Muscle layer of duodenum (tissue), 2 donors: ENCODE results near the gene PLD1.

Experiments used
- H3K27ac ChIP-seq: one replicate; pipeline ENCODE4 v1.7.0; 2013; ENCODE audit warnings: mild to moderate bottlenecking, low read length
- H3K27me3 ChIP-seq: one replicate; pipeline ENCODE4 v1.7.0; 2013; ENCODE audit warnings: low read depth, mild to moderate bottlenecking, control low read depth, low read length
- H3K36me3 ChIP-seq, 2 donors: one replicate each; pipeline ENCODE4 v1.7.0; 2013; ENCODE audit warnings: low read length in 2 of 2, control low read depth in 1 of 2, mild to moderate bottlenecking in 1 of 2; ENCODE audit not compliant: insufficient read depth in 2 of 2, control insufficient read depth in 1 of 2
- H3K4me1 ChIP-seq, 2 donors: one replicate each; pipeline ENCODE4 v1.7.0; 2013; ENCODE audit warnings: low read length in 2 of 2, mild to moderate bottlenecking in 2 of 2, control low read depth in 1 of 2, moderate library complexity in 1 of 2; ENCODE audit not compliant: insufficient read depth in 2 of 2, control insufficient read depth in 1 of 2
- H3K4me3 ChIP-seq, 2 donors: one replicate each; pipeline ENCODE4 v1.7.0; 2013; ENCODE audit warnings: low read length in 2 of 2, low read depth in 1 of 2, mild to moderate bottlenecking in 1 of 2
- H3K9me3 ChIP-seq, 2 donors: one replicate each; pipeline ENCODE4 v1.7.0; 2013; ENCODE audit warnings: low read length in 2 of 2, control low read depth in 1 of 2, mild to moderate bottlenecking in 1 of 2; ENCODE audit not compliant: control insufficient read depth in 1 of 2
- donor health status: healthy.

Gene PLD1

DNA sequence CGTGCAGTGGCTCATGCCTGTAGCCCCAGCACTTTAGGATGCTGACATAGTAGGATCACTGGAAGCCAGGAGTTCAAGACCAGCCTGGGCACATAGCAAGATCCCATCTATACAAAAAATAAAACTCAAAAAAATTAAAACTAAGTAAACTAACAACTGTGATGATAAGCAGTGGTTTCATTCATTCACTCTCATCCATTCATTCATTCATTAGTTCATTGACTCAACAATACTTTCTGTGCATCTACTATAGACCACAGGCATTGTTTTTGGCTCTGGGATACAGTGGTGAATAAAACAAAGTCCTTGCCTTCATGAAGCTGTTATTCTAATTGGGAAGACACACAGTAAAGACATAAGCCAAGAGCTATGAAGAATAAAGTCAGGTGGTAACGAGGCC is 25.3 kb upstream of the PLD1 start:
- Histone ChIP-seq H3K9me3 (no peaks in the 10 kb centered on the region), H3K4me3 (no peak overlapping the region), H3K36me3 (no peaks in the 10 kb centered on the region), H3K27me3 (no peaks in the 10 kb centered on the region), H3K4me1 (peaks cover 0 to 10% of the 10 kb centered on the region in 2 donors), H3K27ac (no peak overlapping the region)

DNA sequence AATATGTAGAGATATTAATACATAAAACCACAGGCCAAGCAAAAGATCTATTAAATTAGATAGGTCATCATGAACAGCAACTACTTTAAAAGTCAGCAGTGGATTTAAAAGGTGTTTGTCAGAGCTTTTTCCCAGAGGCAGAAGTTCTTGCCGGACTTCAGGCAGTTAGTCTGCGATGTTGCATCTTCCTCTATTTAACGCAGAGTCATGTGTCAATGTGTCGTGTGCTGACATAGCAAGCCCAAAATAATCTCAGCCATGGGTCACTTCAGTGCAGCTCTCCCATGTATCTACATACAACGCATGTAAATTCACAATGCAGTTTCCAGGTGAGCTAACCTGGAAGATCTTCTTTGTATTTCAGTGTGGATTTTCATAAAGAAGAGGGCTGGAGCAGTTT is 24.8 kb upstream of the PLD1 start:
- H3K36me3 ChIP-seq = no peaks in the 10 kb centered on the region
- peaks cover 0 to 12% of the 10 kb centered on the region in 2 donors for H3K4me1 ChIP-seq
- H3K4me3 ChIP-seq = no peak overlapping the region
- no peak overlapping the region for H3K27ac ChIP-seq
- no peaks in the 10 kb centered on the region for H3K9me3 ChIP-seq
- no peaks in the 10 kb centered on the region for H3K27me3 ChIP-seq

DNA sequence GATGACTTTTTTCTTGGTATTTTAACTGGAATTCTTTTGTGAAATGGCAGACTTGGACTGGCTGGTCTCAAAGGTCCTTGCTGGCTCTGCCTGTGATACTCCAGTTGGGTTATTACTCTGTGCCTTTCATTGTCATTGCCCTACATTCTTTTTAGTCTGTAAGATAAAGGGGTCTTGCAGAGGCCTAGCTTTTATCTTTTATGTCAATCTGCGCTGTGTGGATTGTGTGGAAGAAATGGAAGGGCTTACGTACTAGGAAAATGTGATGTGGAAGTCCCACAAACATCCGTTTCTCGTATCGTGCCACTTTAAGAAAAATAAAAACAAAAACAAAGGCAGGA is 24.1 kb upstream of the PLD1 start:
- Histone ChIP-seq H3K9me3 (no peaks in the 10 kb centered on the region), H3K27me3 (no peaks in the 10 kb centered on the region), H3K4me1 (peaks cover 0 to 19% of the 10 kb centered on the region in 2 donors), H3K36me3 (no peaks in the 10 kb centered on the region), H3K27ac (no peak overlapping the region), H3K4me3 (no peak overlapping the region)

- H3K27me3 ChIP-seq = no peaks in the 10 kb centered on the region
- peak overlapping the region; percentile 24 for H3K27ac ChIP-seq
- H3K9me3 ChIP-seq = no peaks in the 10 kb centered on the region
- H3K4me3 ChIP-seq = no peak overlapping the region
- H3K36me3 ChIP-seq = no peaks in the 10 kb centered on the region
- peaks cover 0 to 16% of the 10 kb centered on the region in 2 donors for H3K4me1 ChIP-seq
These were observed 23.6 kb upstream of the PLD1 start for GRCh38 chr3:171833789-171834460.

DNA sequence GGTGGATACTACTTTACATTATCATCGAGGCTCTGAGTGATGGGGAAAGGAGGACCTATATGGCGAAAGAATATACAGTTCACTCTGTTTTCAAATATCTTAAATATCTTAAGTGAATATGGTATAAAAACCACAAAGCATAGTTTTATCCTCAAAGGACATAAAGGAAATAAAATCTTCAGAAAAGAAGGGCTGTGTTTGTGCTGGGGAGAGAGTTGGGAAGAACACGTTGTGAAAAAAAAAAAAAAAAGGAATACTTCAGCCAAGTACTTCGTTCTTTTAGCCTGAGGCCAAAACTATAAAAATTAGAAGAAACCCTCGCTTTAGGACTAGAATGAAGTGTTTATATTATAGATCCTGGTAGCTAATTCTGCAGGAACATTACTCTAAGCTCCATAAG is 22.7 kb upstream of the PLD1 start:
- no peaks in the 10 kb centered on the region for H3K9me3 ChIP-seq
- H3K27ac ChIP-seq = peak overlapping the region; percentile 24
- peaks cover 0 to 9% of the 10 kb centered on the region in 2 donors for H3K4me1 ChIP-seq
- no peaks in the 10 kb centered on the region for H3K27me3 ChIP-seq
- no peak overlapping the region for H3K4me3 ChIP-seq
- no peaks in the 10 kb centered on the region for H3K36me3 ChIP-seq

DNA sequence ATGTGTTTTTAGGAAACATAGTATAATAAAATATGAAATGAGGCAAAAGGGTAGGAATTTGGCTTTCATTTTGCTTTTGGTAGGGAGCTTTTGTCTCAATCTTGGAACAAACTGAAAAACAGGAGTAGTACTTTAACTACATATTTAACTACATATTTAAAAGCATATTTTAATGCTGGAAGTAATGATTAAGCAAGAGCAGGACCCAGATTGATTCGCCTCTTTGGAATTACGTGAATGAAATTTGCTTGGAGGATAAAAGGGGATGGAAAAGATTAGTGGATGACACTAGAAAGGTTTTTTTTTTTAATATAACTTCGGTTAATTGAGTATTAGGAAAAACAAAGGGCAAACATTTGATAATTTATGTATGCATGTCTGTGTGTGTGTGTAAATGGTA is 21.7 kb upstream of the PLD1 start:
- H3K9me3 ChIP-seq = no peaks in the 10 kb centered on the region
- no peak overlapping the region for H3K27ac ChIP-seq
- no peaks in the 10 kb centered on the region for H3K27me3 ChIP-seq
- no peaks in the 10 kb centered on the region for H3K36me3 ChIP-seq
- peaks cover 0 to 9% of the 10 kb centered on the region in 2 donors for H3K4me1 ChIP-seq
- H3K4me3 ChIP-seq = no peak overlapping the region

DNA sequence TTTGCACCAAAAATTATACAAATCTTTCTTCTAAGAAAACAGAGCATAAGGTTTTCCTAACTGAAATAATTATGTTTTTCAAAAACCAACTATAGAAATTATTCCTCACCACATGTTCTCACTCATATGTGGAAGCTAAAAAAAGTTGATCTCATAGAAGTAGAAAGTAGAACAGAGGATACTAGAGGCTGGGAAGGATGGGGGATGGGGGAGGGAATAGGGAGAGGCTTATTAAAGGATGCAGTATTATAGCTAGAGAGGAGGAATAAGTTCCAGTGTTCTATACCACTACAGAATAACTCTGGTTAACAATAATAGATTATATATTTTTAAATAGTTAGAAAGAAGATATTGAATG is 20.2 kb upstream of the PLD1 start:
- H3K4me1 ChIP-seq = peaks cover 0 to 9% of the 10 kb centered on the region in 2 donors
- no peak overlapping the region for H3K4me3 ChIP-seq
- no peak overlapping the region for H3K27ac ChIP-seq
- H3K27me3 ChIP-seq = no peaks in the 10 kb centered on the region
- no peaks in the 10 kb centered on the region for H3K9me3 ChIP-seq
- H3K36me3 ChIP-seq = no peaks in the 10 kb centered on the region

DNA sequence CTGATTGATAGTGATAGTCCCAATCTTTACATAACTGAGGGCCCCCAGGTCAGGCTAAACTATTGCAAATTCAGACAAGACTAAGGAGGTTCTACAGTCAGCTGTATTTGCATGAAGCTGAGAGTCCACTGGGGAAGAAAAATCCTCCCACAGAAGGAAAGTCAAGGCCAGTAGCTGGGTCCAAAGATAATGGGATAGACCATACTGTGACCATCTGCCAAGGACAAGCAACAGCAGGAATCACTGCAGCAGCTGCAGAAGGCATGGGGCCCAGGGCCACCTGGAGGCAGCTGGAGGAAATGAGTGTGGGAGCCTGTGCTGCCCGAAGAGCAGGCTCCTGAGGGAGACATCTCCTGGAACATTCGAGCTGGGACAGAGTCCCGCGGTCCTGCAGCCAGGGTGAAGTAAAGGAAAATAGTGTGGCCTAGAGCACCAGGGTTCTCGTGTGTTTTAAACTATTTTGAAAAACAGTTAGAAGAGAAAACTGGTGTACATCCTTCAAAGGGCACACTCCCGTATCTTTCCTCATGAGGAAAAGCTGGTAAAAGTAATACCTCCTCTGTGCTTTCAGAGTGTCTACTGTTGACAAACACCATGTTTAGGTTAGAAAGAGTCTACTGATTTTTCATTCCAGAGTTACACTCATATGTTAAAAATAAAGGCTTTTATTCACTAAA is 19.7 kb upstream of the PLD1 start:
- Histone ChIP-seq H3K36me3 (no peaks in the 10 kb centered on the region), H3K9me3 (no peaks in the 10 kb centered on the region), H3K4me3 (no peak overlapping the region), H3K27me3 (no peaks in the 10 kb centered on the region), H3K4me1 (peaks cover 0 to 9% of the 10 kb centered on the region in 2 donors), H3K27ac (no peak overlapping the region)

GRCh38 chr3:171828902-171829770 is 18.9 kb upstream of the PLD1 start:
- Histone ChIP-seq H3K4me3 (no peak overlapping the region), H3K36me3 (no peaks in the 10 kb centered on the region), H3K4me1 (peaks cover 0 to 15% of the 10 kb centered on the region in 2 donors), H3K9me3 (no peaks in the 10 kb centered on the region), H3K27me3 (no peaks in the 10 kb centered on the region), H3K27ac (no peak overlapping the region)

DNA sequence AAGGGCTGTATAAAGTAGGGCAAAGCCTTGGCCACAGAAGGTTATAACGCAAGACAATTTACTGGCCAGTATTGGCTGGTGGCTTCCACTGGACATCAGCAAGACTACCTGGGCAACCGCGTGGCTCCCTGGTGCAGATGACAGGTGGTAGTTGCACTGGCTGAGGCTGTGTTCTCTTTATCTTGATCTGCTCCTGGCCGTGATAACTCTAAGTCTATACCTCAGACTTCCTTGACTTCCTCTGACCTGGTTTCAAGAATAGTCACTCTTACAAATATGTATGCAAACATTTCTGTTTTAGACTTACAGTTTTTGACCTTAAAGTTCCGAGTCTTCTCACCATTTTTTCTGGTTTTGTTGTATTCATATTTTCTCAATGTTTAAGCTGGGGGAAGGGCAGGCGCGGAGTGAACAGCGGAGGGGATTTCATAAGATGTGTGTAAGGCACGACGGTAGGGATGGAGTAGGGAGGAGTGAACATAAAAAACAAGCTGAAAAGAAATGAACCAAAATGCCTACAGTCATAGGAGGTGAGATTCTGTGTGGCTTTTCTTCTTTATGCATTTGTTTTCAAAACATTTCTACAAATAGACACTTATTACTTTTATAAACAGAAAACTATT is 17.7 kb upstream of the PLD1 start:
- Histone ChIP-seq H3K27me3 (no peaks in the 10 kb centered on the region), H3K4me1 (peaks cover 0 to 15% of the 10 kb centered on the region in 2 donors), H3K27ac (no peak overlapping the region), H3K36me3 (no peaks in the 10 kb centered on the region), H3K4me3 (no peak overlapping the region), H3K9me3 (no peaks in the 10 kb centered on the region)

- H3K4me3 ChIP-seq = no peak overlapping the region
- H3K4me1 ChIP-seq = peaks cover 0 to 15% of the 10 kb centered on the region in 2 donors
- no peaks in the 10 kb centered on the region for H3K27me3 ChIP-seq
- no peaks in the 10 kb centered on the region for H3K36me3 ChIP-seq
- no peaks in the 10 kb centered on the region for H3K9me3 ChIP-seq
- H3K27ac ChIP-seq = no peak overlapping the region
These were observed 17.1 kb upstream of the PLD1 start for GRCh38 chr3:171827385-171827784.
